ENCODE results near the gene KCNB1.
A peak's percentile ranks its signal among the peaks of the same experiment; 100 is the strongest.
"Not testable (repeated sequence)": the region's sequence is repeated elsewhere in the genome, so short reads cannot be mapped to it uniquely, and the experiment has no call there.

The KCNB1 gene

DNA sequence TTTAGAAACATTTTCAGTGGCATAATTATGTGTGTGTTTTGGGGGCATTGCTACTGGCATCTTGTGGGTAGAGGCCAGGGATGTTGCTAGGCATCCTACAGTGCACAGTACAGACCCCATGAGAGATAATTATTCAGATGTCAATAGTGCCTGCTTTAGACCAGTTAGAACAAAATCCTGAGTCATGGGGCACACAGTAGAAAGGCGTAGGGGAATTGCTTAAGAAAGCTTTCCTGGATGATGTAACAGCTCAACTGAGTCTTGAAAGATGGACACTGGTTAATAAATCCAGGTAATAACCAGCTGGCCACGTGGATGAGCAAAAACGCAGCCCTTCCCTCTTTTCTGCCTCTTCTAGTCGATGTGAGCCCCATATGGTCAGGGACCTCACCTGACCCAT, 51.1 kb downstream of the KCNB1 start:
- DNase-seq: no peak

DNA sequence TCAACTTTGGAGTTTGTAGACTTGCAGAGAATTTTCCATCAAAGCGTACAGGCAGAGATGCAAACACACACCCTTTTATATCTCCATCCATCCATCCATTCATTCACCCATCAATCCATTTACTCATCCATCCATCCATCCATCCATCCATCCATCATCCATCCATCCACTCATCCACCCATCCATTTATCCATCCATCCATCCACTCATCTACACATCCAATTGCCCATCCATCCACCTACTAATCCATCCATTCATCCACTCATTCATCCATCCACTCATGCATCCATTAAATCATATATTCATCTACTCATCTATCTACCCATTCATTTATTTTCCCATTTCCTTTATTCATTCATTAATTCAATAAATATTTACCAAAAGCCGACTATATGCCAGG, 52.1 kb downstream of the KCNB1 start:
- no peak for DNase-seq

DNA sequence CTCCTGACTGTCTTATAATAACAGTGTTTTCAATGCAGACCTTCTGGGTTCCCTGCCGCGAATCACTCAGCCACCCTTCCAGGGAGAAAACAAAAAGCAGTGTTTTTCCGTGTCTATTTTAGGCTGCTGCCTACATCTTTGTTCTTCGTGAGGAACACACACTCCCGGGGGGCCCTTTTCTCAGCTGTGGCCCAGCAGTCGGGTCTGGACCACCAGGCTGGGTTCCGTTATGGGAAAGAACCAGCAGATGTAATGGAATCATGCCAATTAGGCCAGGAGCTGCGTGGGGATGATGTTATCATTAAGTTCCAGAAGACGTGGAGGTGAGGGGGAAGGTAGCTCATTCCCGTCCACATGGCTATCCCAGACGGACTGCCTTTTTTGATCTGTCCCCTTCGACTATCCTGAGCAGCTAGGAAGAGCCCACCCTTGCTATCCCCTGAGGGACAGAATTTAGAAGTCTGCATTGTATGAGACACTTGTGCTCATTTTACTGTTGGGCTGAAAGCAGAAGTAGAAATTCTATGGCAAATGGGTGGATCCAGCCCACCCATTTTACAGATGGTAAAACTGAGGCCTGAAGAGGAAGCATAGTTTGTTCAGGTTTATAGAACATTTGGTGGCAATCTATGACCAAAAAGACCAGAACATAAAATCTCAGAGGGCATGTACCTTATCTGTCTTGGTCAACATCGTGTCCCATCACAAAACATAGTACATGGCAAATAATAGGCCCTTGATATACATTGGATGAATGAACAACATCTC, 54.5 kb downstream of the KCNB1 start:
- no peak for DNase-seq

DNA sequence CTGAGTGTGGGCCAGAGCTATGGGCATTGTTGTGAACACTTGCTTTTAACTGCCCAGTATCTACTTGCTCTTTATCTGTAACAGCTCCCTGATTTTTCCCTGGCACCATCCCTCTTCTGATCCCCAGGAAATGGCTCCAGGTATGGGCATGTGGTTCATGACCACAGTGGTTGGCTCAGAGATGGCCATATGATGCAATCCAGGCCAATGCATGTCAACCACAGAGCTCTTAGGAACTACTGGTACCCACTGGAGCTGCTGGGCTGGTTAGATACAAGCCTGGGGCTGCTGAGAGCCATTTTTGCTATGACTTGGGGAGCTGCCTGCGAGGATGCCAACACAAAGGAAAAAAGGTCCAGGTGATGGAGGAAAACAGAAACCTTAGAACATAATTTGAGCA, 55.6 kb downstream of the KCNB1 start:
- no peak for DNase-seq

DNA sequence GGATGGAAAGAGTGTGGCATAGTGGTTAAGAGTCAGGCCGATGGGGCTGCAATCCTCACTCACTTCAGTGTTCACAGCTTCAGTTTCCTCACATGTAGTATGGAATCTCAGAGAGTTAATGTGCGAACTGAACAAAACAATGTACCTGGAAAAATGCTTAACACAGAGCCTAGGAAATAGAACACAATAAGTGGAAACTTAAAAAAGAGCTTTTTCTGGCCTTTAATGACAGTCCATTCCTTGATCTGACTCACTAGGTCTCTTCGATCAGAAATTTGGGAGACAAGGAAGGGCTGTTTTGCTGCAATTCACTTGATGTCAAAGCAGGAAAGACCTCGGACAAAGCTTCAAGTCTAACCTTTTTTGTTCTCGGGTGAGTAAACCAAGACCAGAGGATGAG, 56.1 kb downstream of the KCNB1 start:
- no peak for DNase-seq

DNA sequence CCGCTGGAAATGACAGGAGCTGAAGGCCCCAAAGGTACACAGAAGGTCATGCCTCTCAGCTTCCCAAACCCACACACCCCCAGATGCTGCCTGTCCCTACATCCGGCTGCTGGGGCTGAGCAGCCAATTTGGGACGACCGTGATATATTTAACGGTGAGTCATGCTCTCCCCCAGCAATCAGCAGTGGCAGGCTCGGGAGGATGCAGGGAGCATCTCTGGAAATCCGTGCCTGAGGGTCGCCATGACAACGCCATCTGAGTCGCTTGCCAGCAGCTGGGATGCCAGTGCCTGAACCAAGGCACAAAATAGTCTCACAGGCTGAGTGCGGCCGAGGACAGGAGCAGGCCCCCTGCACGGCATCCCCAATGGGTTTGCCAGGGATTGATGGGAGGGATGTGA, 57.9 kb downstream of the KCNB1 start:
- DNase-seq: no peak

DNA sequence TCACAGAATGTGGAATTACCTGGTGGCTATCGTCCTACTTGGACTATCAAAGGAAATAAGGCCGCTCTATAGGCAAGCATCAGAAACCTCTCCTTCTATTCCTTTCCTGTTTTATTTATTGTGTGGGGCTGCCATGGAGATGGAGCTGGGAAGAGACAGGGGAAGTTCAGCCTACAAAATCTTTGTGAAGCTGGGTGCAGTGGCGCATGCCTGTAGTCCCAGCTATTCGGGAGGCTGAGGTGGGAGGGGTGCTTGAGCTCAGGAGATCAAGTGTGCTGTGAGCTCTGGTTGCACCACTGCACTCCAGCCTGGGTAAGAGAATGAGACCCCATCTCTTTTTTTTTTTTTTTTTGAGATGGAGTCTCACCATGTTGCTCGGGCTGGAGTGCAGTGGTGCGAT, 60.3 kb downstream of the KCNB1 start:
- DNase-seq: no peak

DNA sequence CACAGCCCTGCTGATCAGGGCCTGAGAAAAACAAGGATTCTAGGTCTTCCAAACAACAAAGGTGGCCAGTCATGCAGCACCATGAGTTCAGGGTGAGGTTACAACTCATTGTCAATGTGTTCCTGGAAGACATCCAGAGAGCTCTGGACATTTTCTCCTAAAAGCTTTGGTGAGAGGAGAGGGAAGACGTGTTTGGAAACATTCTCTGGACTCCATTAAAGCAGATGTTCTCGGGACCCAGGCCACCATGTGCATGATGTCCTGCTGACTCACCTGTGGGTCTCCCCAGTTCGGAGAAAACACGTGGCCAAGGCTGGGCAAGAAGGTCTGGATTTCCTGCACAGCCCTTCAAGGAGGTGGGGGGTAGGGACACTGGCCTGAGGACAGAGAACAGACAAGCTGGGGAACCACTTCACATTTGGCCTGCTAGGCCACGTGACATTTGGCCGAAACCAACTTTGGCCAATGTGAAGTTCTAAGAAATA, 61.6 kb downstream of the KCNB1 start:
- DNase-seq: no peak

DNA sequence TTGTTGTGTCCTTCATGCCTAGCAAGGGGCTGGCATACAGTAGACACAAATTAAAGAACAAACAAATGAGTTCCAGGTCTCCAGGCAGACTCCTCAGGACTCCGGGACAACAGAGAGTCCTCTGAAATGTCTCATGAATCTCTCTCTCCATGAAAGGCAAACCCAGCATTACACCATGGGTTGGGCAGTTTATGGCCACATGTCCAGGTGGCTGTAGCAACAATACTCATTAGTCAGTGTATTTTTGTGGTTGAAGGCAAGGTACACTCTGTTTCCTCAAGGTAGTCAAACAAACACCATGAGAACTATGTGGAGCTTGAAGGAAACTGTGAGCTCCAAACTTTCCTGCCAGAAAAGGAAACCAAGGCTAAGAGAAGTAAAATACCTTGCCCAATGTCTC, 62.2 kb downstream of the KCNB1 start:
- DNase-seq: no peak

DNA sequence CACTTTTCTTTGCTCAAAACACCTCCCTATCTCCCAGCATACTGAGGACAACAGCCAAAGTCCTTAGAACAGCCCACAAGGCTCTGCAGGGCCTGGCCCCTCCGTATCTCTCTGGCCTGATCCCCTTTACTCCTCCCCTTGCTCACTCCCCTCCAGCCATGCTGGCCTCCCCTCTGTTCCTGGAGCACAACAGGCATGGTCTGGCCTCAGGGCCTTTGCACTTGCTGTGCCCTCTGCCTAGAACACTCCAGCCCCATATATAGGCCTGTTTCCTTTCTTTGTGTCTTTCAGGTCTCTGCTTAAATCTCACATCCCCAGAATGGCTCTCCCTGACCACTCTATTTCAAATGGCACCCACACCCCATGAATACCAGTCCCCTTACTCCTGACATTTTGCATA, 62.7 kb downstream of the KCNB1 start:
- DNase-seq: no peak

DNA sequence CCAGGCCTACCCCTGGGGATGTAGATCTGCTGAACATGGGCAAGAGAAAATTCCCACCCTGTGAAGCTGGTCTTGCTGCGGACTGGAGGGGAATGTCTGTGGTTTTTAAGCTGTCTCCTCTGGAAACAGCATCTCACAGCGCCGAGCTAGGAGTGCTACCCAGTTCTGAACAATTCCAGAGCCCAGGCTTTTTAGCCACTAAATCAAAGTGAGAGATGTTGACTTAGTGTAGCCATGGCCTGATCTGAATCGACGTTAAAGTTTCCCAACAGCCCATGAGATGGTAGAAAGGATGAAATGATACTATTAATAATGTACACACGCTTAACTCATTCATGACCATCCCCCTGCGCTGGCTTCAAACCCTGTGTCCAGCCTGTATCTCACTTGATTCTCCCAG, 63.7 kb downstream of the KCNB1 start:
- DNase-seq: no peak

DNA sequence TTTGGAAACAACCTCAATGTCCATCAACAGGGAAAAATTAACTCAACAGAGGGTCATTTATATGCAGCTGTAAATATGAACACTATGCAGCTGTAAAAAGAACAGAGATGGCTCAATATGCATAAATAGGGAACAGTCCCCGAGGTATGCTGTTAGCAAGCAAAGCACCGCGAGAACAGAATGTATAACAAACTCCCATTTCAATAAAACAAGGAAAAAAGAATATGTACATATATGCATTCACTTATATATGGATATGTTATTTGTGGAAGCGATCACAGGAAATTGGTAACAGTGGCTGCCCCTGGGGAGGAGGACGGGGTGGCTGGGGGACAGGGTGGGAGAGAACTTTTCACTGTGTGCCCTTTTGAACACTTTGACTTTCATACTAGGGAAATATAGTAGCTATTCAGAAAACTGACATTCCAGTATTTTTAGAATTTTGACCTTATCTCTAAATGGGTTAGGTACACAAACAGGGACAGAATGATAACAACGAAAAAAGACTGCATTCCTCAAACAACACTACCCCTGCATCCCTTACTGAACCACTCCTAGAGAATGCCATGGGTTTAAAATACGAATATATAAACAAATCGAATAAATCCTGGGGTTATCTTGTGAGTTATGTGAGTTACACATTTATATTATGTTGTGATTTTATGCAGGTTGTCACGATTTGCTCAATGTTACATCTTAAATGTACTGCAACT, 64.5 kb downstream of the KCNB1 start:
- no peak for DNase-seq

DNA sequence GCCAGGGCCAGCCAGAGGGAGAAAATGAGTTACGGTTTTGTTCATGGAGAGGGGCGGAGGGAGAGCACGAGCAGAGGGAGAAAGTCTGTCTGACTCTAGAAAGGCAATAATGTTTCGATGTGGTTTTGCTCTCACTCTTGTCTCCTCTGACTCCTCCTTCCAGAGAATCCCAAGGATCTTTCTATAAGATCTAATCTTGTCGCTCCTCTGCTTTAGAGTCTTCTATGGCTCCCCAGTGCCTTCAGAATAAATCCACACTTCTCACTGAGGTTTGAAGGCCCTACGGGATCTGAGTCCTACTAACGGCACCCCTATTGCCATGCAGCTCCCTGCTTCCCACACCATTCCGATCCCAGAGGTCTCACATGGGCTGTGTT, 66.8 kb downstream of the KCNB1 start:
- no peak for DNase-seq

DNA sequence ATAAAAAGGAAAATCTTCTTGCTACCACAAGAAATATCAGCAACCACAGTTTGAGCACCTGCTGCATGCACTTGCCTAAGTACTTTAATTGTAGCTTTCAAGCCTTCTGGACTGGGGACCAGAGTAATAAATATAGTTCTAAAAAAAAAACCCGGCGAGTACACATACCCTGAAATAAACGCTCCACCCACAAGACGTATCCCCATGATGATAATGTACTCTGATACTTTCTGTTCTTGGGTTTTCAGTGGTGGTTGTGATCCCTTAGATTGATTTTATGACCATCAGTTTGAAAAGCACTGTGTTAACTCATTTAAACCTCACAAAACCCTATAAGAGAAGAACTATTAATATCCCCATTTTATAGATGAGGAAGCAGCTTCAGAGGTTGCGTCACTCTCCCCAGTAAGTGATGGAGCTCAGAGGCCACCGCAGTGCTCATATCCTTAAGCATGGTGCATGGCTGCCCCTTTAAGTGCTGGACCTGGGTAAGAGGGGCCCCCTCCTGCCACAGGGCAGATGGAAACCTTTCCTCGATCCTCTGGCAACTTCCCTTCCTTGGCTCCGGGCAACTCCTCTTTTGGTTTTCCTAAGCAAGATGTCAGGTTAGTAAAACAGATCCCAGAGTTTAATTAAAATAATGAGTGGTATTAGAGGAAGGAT, 67.3 kb downstream of the KCNB1 start:
- no peak for DNase-seq

DNA sequence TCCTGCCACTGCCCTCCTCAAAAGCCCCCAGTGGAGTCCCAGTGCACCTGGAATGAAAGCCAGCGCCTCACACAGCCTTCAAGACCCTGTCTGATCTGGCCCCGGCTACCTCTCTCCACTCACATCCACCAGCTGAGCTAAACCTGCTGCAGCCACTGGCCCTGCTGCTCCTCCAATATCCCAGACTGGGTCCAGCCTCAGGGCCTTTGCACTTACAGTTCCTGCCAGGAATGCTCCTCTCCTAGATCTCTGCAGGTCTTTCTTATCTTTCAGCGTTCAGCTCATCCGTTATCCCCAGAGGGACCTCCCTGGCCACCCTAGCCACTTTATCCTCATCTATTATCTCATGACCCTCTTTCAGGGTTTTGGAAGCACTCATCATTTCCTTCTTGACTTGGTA, 68.8 kb downstream of the KCNB1 start:
- DNase-seq: no peak

DNA sequence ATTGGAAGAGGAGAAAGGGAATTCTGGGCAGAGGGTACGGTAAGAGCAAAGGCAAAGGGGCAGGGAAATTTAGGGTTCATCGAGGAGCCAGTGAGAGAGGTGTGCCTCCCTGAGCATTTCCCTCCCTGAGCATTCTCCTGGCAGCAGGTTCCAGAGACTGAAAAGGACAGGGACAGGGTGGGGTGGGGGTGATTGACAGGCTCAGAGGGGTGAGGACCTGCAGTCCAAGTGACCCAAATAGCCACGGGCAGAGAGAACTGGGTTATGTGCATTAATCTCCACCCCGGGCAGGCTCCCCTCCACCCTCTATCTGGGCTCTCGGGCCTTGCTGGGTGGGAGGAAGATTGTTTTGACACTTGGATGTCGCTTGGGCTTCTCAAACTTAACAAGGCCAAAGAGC, 69.5 kb downstream of the KCNB1 start:
- no peak for DNase-seq

DNA sequence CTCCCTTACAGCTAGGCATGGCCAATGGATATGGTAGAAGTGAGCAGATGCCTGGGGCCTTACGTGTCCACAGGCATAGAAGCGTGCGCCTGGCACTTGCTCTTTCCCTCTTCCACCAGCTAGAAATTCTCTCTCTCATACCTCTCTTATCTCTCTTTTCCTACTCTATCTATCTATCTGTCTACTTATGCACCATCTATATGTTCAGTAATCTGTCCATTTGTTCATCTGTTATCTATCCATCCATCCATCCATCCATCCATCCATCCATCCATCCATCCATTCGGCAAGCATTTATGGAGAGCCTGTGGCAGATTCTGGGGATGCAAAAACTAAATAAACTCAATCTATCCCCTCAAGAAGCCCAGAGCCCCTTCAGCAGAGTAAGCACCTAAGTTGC, 70.2 kb downstream of the KCNB1 start:
- DNase-seq: no peak

DNA sequence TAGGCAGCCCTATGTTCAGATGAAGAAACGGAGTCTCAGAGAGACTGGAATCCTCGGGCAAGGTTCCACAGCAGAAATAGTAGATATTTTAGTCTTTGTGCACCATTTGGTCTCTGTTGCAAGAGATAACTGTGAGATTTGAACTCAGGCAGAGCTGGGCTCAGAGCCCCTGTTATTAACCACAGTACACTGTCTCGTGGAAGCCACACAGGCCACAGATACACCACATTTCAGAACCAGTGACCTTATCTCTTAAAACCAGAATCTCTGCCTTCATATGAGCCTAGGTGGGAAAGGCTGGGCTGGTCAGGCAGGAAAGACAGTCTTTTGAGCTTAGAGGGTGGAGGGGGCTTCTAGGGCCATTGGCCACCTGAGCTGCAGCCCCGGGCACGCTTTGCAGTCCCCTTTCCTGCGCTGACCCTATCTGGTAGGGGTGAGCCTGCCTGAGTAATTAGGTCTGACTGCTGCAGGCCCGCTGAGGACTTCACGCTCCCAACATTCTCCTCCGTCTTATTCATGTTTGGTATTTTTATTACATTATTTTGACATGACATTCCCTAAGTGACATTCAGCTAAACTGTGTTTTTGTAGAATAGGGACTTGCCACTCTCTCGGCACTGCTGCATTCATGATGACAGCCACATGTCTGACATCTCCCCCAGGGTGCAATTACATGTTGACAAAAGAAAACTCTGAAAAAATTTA, 71.1 kb downstream of the KCNB1 start:
- DNase-seq: peak; percentile 69

DNA sequence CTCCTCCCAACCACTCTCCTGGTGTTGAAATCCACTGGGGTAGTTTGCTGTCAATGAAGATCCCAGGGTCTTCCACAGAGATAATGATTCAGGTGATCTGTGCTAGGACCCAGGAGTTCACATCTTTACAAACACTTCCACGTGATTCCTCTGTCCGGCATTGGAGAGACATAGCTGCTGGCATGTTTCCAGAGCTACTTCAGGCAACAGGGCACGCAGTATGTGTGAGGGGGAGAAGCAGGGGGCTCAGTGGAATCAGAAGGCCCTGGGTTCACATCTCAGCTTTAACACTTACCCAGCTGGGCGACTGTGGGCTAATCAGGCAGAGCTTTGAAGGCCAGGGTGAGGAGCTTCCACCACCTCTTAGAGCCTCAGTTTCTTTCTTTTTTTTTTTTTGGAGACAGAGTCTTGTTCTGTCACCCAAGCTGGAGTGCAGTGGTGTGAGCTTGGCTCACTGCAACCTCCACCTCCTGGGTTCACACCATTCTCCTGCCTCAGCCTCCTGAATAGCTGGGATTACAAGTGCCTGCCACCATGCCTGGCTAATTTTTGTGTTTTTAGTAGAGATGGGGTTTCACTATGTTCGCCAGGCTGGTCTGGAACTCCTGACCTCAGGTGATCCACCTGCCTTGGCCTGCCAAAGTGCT, 72.4 kb downstream of the KCNB1 start:
- not testable (repeated sequence) for DNase-seq

DNA sequence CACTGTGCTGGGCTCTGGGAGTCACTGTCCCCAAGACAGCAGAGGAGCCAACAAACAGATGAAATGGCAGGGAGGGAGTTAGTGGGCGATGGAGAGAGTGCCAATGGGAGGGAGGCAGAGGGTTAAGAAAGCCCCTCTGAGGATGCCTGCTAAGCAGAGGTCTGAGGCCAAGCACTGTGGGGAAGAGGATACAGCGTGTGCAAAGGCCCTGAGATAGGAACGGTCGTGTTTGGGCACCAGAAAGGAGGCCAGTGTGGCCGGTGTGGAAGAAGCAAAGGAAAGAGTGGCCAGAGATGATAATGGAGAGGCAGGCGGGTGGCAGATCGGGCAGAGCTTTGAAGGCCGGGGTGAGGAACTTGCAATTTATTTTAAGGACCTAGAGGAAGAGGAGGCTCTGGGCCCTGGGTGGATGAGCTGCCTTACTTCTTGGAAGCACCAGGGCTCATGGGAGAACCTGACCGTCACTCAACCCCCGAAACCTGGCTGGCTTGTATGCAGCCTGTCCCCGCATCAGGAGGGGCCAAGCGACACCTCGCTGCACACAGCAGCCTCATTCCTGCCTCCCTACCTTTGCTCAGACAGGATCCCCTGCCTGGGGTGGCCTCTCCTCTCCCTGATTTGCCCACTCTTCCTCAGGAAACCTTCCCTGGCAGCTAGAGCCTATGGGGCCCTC, 73.0 kb downstream of the KCNB1 start:
- no peak for DNase-seq

DNA sequence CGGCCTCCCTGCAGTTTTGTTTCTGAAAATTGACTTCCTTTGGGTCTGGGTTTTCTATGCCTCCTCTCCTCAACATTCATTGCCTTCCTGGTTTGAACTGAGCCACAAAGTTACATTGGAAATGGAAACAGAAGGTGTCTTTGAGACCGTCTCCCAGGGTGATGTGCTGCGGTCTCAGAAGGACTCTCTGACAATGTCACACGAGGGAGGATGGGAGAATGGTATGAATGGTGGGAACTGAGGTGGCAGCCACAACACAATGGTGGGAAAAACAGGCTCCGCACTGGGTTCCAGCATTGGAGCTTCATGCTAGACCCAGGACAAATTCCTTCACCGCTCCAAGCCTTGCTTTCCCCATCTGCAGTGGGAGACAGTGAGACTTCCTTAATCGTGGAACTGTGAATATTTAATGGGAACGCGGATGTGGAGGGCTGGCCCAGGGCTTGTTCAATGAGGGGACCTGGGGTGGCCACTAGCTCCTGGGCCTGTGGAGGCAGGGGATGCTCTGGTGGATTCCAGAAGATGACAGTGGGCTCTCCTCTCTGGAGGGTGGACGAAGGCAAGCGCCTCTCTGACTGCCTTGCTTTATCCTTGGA, 73.9 kb downstream of the KCNB1 start:
- no peak for DNase-seq

DNA sequence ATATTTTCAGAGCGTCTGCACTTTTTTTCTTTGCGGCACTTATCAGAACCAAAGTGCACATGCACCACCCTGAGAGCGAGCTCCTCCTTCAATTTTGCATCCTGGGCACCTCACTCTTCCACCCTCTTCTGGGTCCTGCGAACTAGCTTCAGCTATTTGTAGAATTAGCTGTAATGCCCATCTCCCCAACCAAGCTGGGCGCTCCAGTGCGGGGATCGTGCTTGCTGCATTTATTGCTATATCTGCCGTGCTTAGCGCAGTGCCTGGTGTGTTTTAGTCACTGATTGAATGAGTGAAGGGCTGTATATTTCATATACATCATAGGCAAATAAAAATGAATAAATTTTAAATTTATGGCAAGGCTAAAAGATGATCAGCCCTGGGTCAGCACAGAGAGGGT, 75.8 kb downstream of the KCNB1 start:
- DNase-seq: no peak

All from hematopoietic multipotent progenitor cell treated with erythropoietin and hydrocortisone succinate and interleukin-3 and kit ligand, for 8 days (in vitro differentiated cells).